Measurements from ENCODE around the gene RAET1G. TPM values are rescaled to one million over a fixed set of nuclear protein-coding genes. Genes with fewer than 3 reads are reported as not detected.
"Not testable (repeated sequence)": the region's sequence is repeated elsewhere in the genome, so short reads cannot be mapped to it uniquely, and the experiment has no call there.

RAET1G gene
- total and polyA plus RNA-seq, 12 donors: 0.21 to 0.37 (median 0.34) TPM; not detected in 8

DNA sequence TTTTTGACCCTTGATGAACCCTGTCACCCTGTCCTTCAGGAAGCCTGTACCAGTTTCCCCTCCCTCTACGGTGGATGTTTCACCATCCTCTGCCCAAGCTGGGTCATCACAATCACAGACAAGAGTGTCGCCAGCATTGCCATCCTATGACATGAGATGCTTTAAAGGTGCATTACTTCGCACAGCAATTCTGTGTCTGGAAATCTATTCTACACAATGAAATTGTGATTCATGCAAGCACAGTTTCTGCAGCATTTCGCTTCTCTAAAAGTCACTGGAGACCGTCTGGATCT lies 16.4 kb upstream of the RAET1G start:
- TF ChIP-seq, protein P1, sequence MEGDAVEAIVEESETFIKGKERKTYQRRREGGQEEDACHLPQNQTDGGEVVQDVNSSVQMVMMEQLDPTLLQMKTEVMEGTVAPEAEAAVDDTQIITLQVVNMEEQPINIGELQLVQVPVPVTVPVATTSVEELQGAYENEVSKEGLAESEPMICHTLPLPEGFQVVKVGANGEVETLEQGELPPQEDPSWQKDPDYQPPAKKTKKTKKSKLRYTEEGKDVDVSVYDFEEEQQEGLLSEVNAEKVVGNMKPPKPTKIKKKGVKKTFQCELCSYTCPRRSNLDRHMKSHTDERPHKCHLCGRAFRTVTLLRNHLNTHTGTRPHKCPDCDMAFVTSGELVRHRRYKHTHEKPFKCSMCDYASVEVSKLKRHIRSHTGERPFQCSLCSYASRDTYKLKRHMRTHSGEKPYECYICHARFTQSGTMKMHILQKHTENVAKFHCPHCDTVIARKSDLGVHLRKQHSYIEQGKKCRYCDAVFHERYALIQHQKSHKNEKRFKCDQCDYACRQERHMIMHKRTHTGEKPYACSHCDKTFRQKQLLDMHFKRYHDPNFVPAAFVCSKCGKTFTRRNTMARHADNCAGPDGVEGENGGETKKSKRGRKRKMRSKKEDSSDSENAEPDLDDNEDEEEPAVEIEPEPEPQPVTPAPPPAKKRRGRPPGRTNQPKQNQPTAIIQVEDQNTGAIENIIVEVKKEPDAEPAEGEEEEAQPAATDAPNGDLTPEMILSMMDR (IDR thresholded peaks at IDR 0.05): no peak
- WGBS, 2 donors: 19 to 31% methylated on average over 5 of the region's 5 CpGs
- Histone ChIP-seq H3K36me3 (no peaks in the 10 kb centered on the region), H3K4me1 (peaks cover 5 to 31% (median 24%) of the 10 kb centered on the region in 9 donors), H3K27ac (no peak overlapping the region), H3K9me3 (no peaks in the 10 kb centered on the region), H3K27me3 (peaks cover 16 to 83% (median 70%) of the 10 kb centered on the region in 7 donors), H3K4me3 (no peak overlapping the region)
- intact Hi-C loops (cut with DNase I): loop anchor here in 3 of 10 donors (5.0 to 10.0 kb wide), 2 partner anchors 68 to 395 kb away; no protein-coding TSS in a partner anchor
- no peak for ATAC-seq
- no peak for DNase-seq

DNA sequence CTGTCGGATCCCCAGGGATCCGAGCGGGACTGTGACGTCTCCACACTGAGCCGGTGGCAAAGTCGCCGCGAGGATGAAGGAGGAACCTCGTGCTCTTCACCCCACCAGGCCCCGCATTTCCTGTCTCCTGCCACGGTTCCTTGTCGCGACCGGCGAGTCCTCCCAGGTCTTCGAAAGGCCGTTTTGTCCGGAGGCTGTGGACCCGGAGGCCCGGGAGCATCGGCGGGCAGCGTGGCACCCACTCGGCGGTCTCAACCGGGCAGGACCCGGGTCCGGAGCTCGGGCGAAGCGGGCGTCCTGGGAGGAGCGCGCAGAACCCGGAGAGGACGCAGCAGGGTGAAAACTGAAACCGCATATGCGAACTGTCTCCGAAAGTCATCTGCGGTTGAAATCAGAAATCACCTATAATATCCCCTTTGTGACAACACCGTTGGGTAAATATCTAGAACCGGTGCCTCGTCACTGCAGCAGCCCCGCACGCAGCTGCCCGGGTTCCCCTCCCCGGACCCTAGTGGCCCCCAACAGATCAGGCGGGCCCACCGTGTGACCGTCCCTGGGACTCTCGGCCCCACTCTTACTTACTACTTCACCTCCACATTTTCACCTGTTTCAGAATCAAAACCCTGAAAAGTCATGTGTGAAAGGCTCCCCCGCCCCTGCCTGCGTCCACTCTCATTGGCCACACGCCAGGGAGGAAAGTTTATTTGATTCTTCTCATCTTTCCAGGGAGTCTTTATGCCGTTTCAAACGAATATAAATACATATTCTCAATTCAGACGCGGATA lies 15.8 kb upstream of the RAET1G start:
- no peaks in the 10 kb centered on the region for H3K36me3 ChIP-seq
- ATAC-seq: no peak
- intact Hi-C loops (cut with DNase I): loop anchor here in 3 of 10 donors (5.0 to 10.0 kb wide), 2 partner anchors 69 to 396 kb away; no protein-coding TSS in a partner anchor
- no peaks in the 10 kb centered on the region for H3K9me3 ChIP-seq
- no peak overlapping the region for H3K27ac ChIP-seq
- DNase-seq: no peak
- peaks cover 16 to 88% (median 74%) of the 10 kb centered on the region in 7 donors for H3K27me3 ChIP-seq
- peak overlapping the region; percentile 4 to 62 (median 46) for H3K4me3 ChIP-seq
- 2% methylated on average over 58 of the region's 58 CpGs for WGBS, 2 donors
- H3K4me1 ChIP-seq: peaks cover 5 to 31% (median 24%) of the 10 kb centered on the region in 9 donors
- TF ChIP-seq, protein P1 (IDR thresholded peaks at IDR 0.05): no peak

DNA sequence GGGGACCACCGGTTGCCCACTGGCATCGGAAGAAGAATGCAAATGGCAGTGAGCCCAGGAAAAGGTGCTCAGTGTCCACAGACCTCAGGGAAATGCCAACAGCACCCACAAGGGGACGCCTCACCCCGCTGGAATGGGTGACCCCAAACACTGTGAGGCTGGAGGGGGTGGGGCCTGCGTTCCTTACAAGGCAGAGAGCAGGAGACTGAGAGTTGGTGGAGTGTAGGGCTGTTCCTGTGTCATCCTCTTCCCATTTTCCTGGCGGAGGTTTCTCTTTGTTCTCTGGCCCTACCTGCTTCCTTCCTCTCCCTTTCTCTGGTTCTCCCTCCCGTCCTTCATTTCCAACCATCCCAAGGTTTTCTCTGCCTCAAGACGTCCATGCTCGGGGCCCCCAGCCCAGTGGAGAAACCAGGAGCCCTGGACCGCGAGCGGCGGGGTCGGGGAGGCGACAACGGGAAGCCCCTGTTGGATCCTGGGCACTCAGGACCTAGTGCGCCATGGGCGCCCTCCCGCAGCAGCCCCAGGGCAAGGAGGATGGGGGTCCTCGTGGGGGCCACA lies 15.2 kb upstream of the RAET1G start:
- ATAC-seq, H3K36me3 ChIP-seq, DNase-seq, H3K9me3 ChIP-seq, H3K27ac ChIP-seq: not testable (repeated sequence)
- intact Hi-C loops (cut with DNase I): loop anchor here in 3 of 10 donors (5.0 to 10.0 kb wide), 2 partner anchors 69 to 397 kb away; no protein-coding TSS in a partner anchor
- WGBS, 2 donors: 2 to 3% methylated on average over 15 of the region's 20 CpGs
- H3K27me3 ChIP-seq: peaks cover 16 to 95% (median 81%) of the 10 kb centered on the region in 7 donors
- peaks cover 5 to 31% (median 24%) of the 10 kb centered on the region in 9 donors for H3K4me1 ChIP-seq
- TF ChIP-seq, protein P1 (IDR thresholded peaks at IDR 0.05): peak in 1 of 9 donors; percentile 22
- H3K4me3 ChIP-seq: peak overlapping the region in 9 of 10 donors; percentile 22 to 62 (median 47)

DNA sequence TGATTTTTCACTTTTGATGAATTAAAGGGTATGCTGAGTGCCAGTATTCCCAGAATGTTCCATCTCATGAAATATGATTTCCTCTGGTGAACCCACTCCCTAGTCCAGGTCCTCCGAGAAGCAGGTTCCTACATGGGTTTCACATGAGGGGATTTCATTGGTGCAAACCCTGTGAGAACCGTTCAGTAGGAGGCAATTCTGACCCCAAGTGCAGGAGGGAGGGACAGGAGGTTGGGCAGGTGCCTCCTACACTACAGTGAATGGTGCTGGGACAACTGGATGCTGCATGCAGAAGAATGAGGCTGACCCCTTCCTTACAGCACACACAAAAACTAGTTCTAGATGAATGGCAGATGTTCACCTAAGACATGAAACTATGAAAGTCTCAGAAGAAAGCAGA lies 13.8 kb upstream of the RAET1G start:
- WGBS, 2 donors: 34 to 54% methylated on average over 2 of the region's 2 CpGs
- Histone ChIP-seq H3K4me1 (peaks cover 5 to 23% (median 19%) of the 10 kb centered on the region in 9 donors), H3K27ac (no peak overlapping the region), H3K4me3 (no peak overlapping the region), H3K27me3 (peaks cover 16 to 99% (median 92%) of the 10 kb centered on the region in 7 donors), H3K9me3 (no peaks in the 10 kb centered on the region), H3K36me3 (no peaks in the 10 kb centered on the region)
- intact Hi-C loops (cut with DNase I): loop anchor here in 3 of 10 donors (5.0 to 10.0 kb wide), 2 partner anchors 71 to 398 kb away; no protein-coding TSS in a partner anchor
- ATAC-seq (no peak), DNase-seq (no peak)
- TF ChIP-seq, protein P1 (IDR thresholded peaks at IDR 0.05): no peak

Measured in heart right ventricle (tissue), 16 donors.